ENCODE results near the gene NEDD8. TPM values are rescaled to one million over a fixed set of nuclear protein-coding genes. Genes with fewer than 3 reads are reported as not detected.

Gene NEDD8
- total RNA-seq, 1 donor from 2014 or later: 251 TPM

- Histone ChIP-seq H3K9ac (ENCODE audit: low read length) (peak within 1 kb of the TSS; percentile 36), H3K4me2 (ENCODE audit: low read length) (peak within 1 kb of the TSS; percentile 84), H3K9me3 (ENCODE audit: insufficient read depth, low read depth, low read length) (no peaks in the 10 kb centered on the region), H3K36me3 (ENCODE audit: insufficient read depth, low read length) (no peaks in the 10 kb centered on the region), H3K27me3 (ENCODE audit: insufficient read depth, low read length) (no peaks in the 10 kb centered on the region), H3K4me3 (ENCODE audit: insufficient read depth, low read depth, low read length) (peak within 1 kb of the TSS; percentile 50), H4K20me1 (ENCODE audit: insufficient read depth, low read length) (no peaks in the 10 kb centered on the region), H3K79me2 (ENCODE audit: insufficient read depth, low read length) (no peaks in the 10 kb centered on the region), H3K27ac (ENCODE audit: low read depth, low read length) (no peak within 1 kb of the TSS), H3K4me1 (ENCODE audit: insufficient read depth, low read length) (peaks cover 14% of the 10 kb centered on the region), H2AFZ (ENCODE audit: low read depth, low read length) (peak within 1 kb of the TSS; percentile 63)
- H3K4me3 Mint-ChIP-seq (ENCODE audit: unreplicated experiment): peak within 1 kb of the TSS; percentile 75
- no peaks in the 10 kb centered on the region for H3K9me3 Mint-ChIP-seq (ENCODE audit: unreplicated experiment)
- H3K36me3 Mint-ChIP-seq (ENCODE audit: low read depth, unreplicated experiment): peaks cover 26% of the 10 kb centered on the region
- TF ChIP-seq EZH2 (IDR thresholded peaks at IDR 0.05; ENCODE audit: insufficient read depth, low read length) (no peak), CTCF (IDR thresholded peaks at IDR 0.05; ENCODE audit: insufficient read depth, low read depth, low read length) (no peak)
- no peaks in the 10 kb centered on the region for H3K4me1 Mint-ChIP-seq (ENCODE audit: low read depth, unreplicated experiment)
- H3K27ac Mint-ChIP-seq (ENCODE audit: unreplicated experiment): no peak within 1 kb of the TSS
- FAIRE-seq (no peak), DNase-seq (ENCODE audit: low read depth) (peak; percentile 93)
- H3K27me3 Mint-ChIP-seq (ENCODE audit: low read depth, unreplicated experiment): no peaks in the 10 kb centered on the region
These were observed 60.5 kb downstream of the NEDD8 start, which contains the start of gene REC8 for GRCh38 chr14:24171422-24172260. Gene REC8 (plus strand): TSS chr14:24172080. CDS start chr14:24172553, 473 bp downstream.

GRCh38 chr14:24167469-24168114 lies 64.6 kb downstream of the NEDD8 start:
- Mint-ChIP-seq H3K4me1 (ENCODE audit: low read depth, unreplicated experiment) (peaks cover 10% of the 10 kb centered on the region), H3K36me3 (ENCODE audit: low read depth, unreplicated experiment) (peaks cover 36% of the 10 kb centered on the region), H3K27ac (ENCODE audit: unreplicated experiment) (no peak overlapping the region), H3K4me3 (ENCODE audit: unreplicated experiment) (no peak overlapping the region), H3K27me3 (ENCODE audit: low read depth, unreplicated experiment) (no peaks in the 10 kb centered on the region), H3K9me3 (ENCODE audit: unreplicated experiment) (no peaks in the 10 kb centered on the region)
- Histone ChIP-seq H3K4me2 (ENCODE audit: low read length) (no peak overlapping the region), H3K4me3 (ENCODE audit: insufficient read depth, low read depth, low read length) (no peak overlapping the region), H3K36me3 (ENCODE audit: insufficient read depth, low read length) (peaks cover 23% of the 10 kb centered on the region), H3K9me3 (ENCODE audit: insufficient read depth, low read depth, low read length) (no peaks in the 10 kb centered on the region), H2AFZ (ENCODE audit: low read depth, low read length) (no peak overlapping the region), H3K9ac (ENCODE audit: low read length) (no peak overlapping the region), H4K20me1 (ENCODE audit: insufficient read depth, low read length) (peaks cover 17% of the 10 kb centered on the region), H3K4me1 (ENCODE audit: insufficient read depth, low read length) (peaks cover 12% of the 10 kb centered on the region), H3K79me2 (ENCODE audit: insufficient read depth, low read length) (no peaks in the 10 kb centered on the region), H3K27me3 (ENCODE audit: insufficient read depth, low read length) (no peaks in the 10 kb centered on the region), H3K27ac (ENCODE audit: low read depth, low read length) (no peak overlapping the region)
- TF ChIP-seq EZH2 (IDR thresholded peaks at IDR 0.05; ENCODE audit: insufficient read depth, low read length): no peak
- no peak for TF ChIP-seq CTCF (IDR thresholded peaks at IDR 0.05; ENCODE audit: insufficient read depth, low read depth, low read length)
- DNase-seq (ENCODE audit: low read depth): no peak
- FAIRE-seq: no peak

Other genes starting within 250 kb of the NEDD8 start
- 13.4 and 15.8 TPM in 2 replicates for gene DHRS4L2, start 243.4 kb downstream of the NEDD8 start, total RNA-seq
- 0.34 and 0.38 TPM in 2 replicates for gene CARMIL3, start 180.4 kb downstream of the NEDD8 start, total RNA-seq
- not detected in 2 replicates for gene CPNE6, start 160.8 kb downstream of the NEDD8 start, total RNA-seq
- 73.8 and 101 TPM in 2 replicates for gene PCK2, start 138.1 kb downstream of the NEDD8 start, total RNA-seq
- gene DCAF11, start 117.6 kb downstream of the NEDD8 start, total RNA-seq: 26.9 and 27.1 TPM in 2 replicates
- gene NRL, start 117.4 kb downstream of the NEDD8 start, total RNA-seq: 0.48 and 0.70 TPM in 2 replicates
- 0.25 TPM in 1 of 2 replicates, not detected in the other for gene FITM1, start 101.7 kb downstream of the NEDD8 start, total RNA-seq
- 116 and 122 TPM in 2 replicates for gene PSME1, start 96.2 kb downstream of the NEDD8 start, total RNA-seq
- 16.7 and 18.5 TPM in 2 replicates for gene EMC9, start 90.8 kb downstream of the NEDD8 start, total RNA-seq
- gene PSME2, start 85.8 kb downstream of the NEDD8 start, total RNA-seq: 173 TPM in 2 replicates
- 59.0 and 69.8 TPM in 2 replicates for gene RNF31, start 84.9 kb downstream of the NEDD8 start, total RNA-seq
- gene IRF9, start 71.1 kb downstream of the NEDD8 start, total RNA-seq: 76.0 and 89.4 TPM in 2 replicates
- gene REC8, start 60.3 kb downstream of the NEDD8 start, total RNA-seq: 33.5 and 46.4 TPM in 2 replicates
- 46.1 and 53.3 TPM in 2 replicates for gene IPO4, start 43.6 kb downstream of the NEDD8 start, total RNA-seq
- 59.3 and 62.9 TPM in 2 replicates for gene TM9SF1, start 36.9 kb downstream of the NEDD8 start, total RNA-seq
- 0.22 and 0.34 TPM in 2 replicates for gene TSSK4, start 26.7 kb downstream of the NEDD8 start, total RNA-seq
- 26.7 and 32.2 TPM in 2 replicates for gene CHMP4A, start 18.9 kb downstream of the NEDD8 start, total RNA-seq
- gene MDP1, start 16.3 kb downstream of the NEDD8 start, total RNA-seq: 8.9 and 9.9 TPM in 2 replicates
- gene GMPR2, start 562 bp upstream of the NEDD8 start, total RNA-seq: 55.5 and 66.5 TPM in 2 replicates
- 33.0 and 36.2 TPM in 2 replicates for gene TINF2, start 10.3 kb upstream of the NEDD8 start, total RNA-seq
- 3.8 and 4.8 TPM in 2 replicates for gene TGM1, start 30.8 kb upstream of the NEDD8 start, total RNA-seq
- gene RABGGTA, start 39.2 kb upstream of the NEDD8 start, total RNA-seq: 26.6 and 27.3 TPM in 2 replicates
- gene DHRS1, start 67.4 kb upstream of the NEDD8 start, total RNA-seq: 26.5 and 30.3 TPM in 2 replicates
- gene NOP9, start 67.5 kb upstream of the NEDD8 start, total RNA-seq: 22.9 and 23.5 TPM in 2 replicates
- gene CIDEB, start 75.6 kb upstream of the NEDD8 start, total RNA-seq: not detected in 2 replicates
- gene LTB4R2, start 77.8 kb upstream of the NEDD8 start, total RNA-seq: 7.8 and 9.3 TPM in 2 replicates
- gene LTB4R, start 79.1 kb upstream of the NEDD8 start, total RNA-seq: 5.5 TPM in 2 replicates
- gene ADCY4, start 102.7 kb upstream of the NEDD8 start, total RNA-seq: 0.32 and 0.67 TPM in 2 replicates
- gene RIPK3, start 107.6 kb upstream of the NEDD8 start, total RNA-seq: 0.58 and 0.95 TPM in 2 replicates
- 61.9 and 73.9 TPM in 2 replicates for gene NFATC4, start 135.8 kb upstream of the NEDD8 start, total RNA-seq
- gene NYNRIN, start 166.6 kb upstream of the NEDD8 start, total RNA-seq: 25.4 and 32.0 TPM in 2 replicates
- gene CBLN3, start 197.3 kb upstream of the NEDD8 start, total RNA-seq: 3.9 and 5.4 TPM in 2 replicates
- gene KHNYN, start 197.6 kb upstream of the NEDD8 start, total RNA-seq: 45.5 and 50.5 TPM in 2 replicates
- gene SDR39U1, start 210.4 kb upstream of the NEDD8 start, total RNA-seq: 27.6 and 28.1 TPM in 2 replicates

All from astrocyte (in vitro differentiated cells and primary cell).